Amniotic stem cell (primary cell): Measurements from ENCODE around the gene MYO1B.
"Not testable (repeated sequence)": the region's sequence is repeated elsewhere in the genome, so short reads cannot be mapped to it uniquely, and the experiment has no call there.

ENCODE experiments used
- DNase-seq: peaks from one replicate; lab custom pipeline; 2025; lab: John Stamatoyannopoulos, UW

The MYO1B gene

DNA sequence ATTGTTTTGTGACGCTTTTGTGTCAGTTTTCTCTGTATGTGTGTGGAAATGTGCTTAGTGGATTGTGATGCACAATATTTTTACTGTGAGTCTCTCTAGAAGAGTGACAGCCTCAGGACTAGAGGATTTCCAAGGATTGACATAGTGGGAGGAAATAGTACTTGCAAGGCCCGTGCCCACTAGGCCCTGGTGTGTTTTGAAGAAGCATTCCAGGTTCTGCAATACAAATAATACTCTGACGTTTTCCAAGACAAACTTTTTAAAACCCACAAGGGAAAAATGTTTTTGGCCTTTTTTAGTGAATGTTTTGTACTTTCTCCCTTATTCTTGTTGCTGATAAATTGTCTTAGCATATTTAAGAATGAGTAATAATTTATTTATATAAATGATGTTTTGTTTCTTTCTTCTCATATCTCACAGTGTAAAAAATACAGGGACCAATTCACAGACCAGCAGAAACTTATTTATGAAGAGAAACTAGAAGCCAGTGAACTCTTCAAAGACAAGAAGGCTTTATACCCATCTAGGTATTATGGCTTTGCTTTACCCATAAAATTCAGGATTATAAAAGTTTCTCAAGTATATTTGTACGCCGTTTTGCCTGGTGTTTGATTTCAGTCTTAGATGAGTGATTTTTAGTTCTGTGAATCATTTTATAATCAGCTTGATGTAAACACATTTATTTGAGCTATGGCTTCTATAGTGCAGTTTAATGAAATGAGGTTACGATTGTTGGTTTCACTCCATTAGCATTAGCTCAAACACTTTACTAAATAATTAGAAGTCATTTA is 165.6 kb downstream of the MYO1B start:
- DNase-seq: no peak

- no peak for DNase-seq
Measured at GRCh38 chr2:191411472-191411871, 166.3 kb downstream of the MYO1B start.

DNA sequence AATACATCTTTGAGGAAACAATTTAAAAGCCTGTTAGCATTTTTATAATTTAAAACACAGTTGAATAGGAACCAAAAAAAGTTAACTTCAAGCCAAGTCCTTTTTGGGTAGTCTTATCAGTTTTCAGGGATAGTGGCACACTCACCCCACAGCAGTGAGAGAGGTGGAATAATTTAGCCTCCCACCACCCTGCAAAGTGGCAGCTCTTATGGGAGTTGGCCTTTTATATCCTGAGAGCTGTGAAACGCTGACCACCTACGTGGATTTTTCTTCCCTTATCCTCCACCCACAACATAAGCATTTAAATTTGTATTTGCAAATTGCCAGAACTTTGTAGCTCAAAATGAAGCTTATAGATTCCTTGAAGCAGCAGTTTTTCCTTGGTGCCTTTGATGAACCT is 167.1 kb downstream of the MYO1B start:
- no peak for DNase-seq

- DNase-seq: no peak
Measured at GRCh38 chr2:191415101-191415500, 169.9 kb downstream of the MYO1B start.

- no peak for DNase-seq
Measured at GRCh38 chr2:191415858-191416257, 170.7 kb downstream of the MYO1B start.

DNA sequence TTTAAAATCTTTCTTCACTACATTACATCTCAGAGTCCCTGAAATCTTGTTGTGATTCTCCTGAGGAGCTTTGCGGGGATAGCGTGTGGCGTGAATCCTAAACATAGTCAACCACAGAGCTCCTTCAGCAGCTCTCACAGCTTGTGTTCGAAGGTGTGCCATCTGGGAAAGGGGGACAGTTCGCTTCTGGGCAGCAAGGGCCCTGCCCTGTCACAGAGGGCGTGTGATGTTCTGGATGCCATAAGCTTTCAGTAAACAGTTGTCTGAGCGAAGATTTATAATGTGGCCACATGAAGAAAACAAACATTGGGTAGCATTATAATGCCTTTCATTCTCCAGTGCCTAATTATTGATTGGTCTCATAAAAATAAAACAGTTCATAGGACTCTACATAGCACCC is 172.5 kb downstream of the MYO1B start:
- DNase-seq: no peak

DNA sequence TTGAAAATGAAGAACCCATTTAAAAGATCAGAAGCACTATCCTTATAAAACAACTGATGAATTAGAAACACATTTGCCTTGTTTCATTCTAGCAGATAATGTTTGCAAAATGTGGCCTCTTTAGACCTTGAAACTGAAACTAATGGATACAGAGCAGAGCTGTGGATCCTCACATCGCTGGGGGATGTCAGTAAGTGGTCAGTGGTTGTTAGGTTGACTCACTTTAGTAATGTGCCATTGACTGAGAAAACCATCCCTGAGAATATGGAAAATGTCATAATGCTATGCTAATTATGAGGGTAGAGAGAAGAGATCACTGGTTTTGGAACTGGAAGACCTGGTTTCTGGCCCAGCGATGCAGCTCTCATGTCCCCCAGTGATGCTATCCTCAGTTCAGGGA is 176.7 kb downstream of the MYO1B start:
- DNase-seq: no peak

DNA sequence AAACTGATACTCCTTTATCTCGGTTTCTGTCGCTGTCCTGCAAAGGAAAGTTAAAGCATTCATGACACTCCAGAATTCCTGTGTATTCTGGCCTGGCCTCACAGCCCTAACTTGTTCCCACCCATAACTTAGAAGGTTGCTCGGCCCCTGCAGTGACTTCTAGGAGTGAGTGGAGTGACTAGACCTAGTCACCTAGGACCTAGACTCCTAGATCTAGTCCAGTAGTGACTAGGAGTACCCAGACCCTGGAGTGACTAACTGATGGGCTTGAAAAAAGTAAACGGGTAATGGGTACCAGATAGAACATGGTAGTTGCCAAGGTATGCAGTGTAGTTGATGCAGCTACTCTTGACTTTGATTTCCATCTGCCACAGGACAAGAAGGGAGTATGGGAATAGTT is 181.8 kb downstream of the MYO1B start:
- DNase-seq: no peak

GRCh38 chr2:191428141-191428540 is 182.9 kb downstream of the MYO1B start:
- DNase-seq: no peak

- no peak for DNase-seq
Measured at GRCh38 chr2:191430476-191430875, 185.3 kb downstream of the MYO1B start.

DNA sequence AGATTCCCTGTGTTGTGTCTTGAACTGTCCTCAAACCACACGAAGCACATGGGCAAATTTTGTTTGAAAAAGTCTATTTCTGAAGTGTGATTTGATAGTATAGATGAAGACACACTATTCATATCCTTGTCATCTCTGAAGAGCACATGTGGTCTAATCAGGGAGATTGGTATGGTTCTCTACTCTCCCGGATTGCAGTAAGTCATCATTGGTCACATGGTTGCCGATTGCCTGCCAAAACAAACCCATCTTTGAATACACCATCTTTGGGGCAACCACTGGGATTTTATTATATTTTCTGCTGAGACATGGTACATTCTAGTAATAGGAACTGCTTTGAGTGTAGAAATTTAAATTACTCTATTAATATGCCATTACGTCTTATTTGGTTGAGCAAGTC is 186.9 kb downstream of the MYO1B start:
- DNase-seq: no peak

DNA sequence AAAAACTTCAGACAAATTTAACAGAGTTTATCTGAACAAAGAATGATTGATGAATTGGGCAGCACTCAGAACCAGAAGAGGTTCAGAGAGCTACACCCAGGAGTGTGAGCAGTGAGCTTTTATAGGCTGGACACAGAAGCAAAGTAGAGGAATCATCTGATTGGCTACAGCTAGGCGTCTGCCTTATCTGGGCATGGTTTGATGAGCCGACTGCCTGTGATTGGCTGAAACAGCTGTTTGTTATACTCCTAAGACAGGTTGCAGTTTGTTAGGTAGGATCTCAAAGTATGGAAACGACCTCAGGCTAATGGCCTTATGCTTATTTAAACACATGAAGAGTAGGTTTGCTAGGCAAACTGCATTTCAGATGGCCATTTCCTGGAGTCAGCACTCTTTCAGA is 188.9 kb downstream of the MYO1B start:
- no peak for DNase-seq

GRCh38 chr2:191435141-191435540 is 189.9 kb downstream of the MYO1B start:
- DNase-seq: no peak

- DNase-seq: no peak
Measured at GRCh38 chr2:191436368-191437055, 191.3 kb downstream of the MYO1B start.

- DNase-seq: no peak
Measured at GRCh38 chr2:191439481-191439880, 194.3 kb downstream of the MYO1B start.

- no peak for DNase-seq
Measured at GRCh38 chr2:191441496-191442214, 196.5 kb downstream of the MYO1B start.

DNA sequence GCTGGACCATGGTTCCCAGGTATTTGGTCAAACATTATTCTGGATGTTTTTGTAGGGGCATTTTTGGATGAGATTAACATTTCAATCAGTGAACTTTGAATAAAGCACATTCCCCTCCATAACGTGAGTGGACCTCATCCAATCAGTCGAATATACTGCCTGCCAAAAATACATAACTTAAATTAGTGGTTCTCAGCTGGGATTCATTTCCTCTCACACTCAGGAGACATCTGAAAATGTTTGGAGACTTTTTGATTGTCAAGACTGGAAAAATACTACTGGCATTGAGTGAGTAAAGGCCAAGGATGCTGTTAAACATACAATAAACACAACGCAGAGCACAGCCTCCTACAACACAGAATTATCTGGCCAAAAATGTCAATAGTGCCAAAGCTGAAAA is 198.2 kb downstream of the MYO1B start:
- DNase-seq: no peak

DNA sequence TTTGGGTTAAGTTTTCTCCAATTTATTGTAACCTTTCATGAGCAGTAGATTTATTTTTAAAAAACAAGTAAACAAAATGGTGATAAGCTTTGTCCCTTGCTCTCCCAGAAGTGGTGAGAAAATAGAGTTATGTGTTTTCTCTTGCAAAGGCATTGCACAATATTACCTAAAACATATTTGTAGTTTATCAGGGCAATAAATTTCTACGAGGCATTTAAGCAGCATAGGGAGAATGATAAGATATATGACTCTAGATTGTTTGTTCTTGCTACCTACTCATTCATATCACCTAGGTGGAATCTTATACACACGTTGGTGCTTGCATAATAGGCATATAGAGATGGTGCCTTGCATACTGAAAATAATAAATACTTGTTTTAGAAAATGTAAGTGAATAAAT is 201.7 kb downstream of the MYO1B start:
- no peak for DNase-seq

DNA sequence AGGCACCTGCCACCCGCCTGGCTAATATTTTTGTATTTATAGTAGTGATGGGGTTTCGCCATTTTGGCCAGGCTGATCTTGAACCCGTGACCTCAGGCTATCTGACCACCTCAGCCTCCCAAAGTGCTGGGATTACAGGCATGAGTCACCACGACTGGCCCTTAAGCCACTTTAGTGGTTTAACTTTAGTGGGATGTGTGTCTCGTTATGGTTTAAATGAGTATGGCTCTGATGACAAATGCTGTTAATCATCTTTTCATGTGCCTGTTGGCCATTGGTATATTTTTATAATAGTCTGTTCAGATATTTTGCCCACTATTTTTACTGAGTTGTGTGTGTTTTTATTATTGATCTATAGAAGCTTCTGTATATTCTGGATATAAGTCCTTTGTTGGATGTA is 205.9 kb downstream of the MYO1B start:
- DNase-seq: no peak

DNA sequence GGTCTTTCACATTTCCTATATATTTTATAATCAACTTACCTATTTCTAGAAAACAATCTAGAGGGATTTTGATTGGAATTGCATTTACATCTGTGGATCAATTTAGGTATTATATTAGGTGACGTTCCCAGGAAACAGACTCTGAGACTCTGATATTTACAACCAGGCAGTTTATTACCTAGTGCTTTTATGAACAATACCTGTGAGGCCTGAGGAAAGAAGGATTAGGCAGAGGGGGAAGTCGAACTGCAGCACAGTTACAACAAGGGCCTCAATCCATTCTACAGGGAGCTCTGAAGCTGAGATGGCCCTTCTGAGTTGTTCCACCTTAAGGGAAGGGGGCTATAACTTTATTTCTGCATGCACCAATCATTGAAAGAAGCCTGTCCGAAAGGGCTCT is 206.9 kb downstream of the MYO1B start:
- no peak for DNase-seq

- no peak for DNase-seq
Measured at GRCh38 chr2:191453761-191454160, 208.6 kb downstream of the MYO1B start.

GRCh38 chr2:191456506-191456905 is 211.3 kb downstream of the MYO1B start:
- not testable (repeated sequence) for DNase-seq

- no peak for DNase-seq
Measured at GRCh38 chr2:191459158-191459557, 214.0 kb downstream of the MYO1B start.
